Astrocyte (in vitro differentiated cells and primary cell): ENCODE results near the gene SYT7.

Source experiments
- EZH2 ChIP-seq: IDR thresholded peaks from 2 replicates; pipeline ENCODE4 v1.6.1; 2012; ENCODE audit warnings: mild to moderate bottlenecking, low read length, inconsistent platforms; ENCODE audit not compliant: insufficient read depth
- TF ChIP-seq, protein P1 (sequence below): IDR thresholded peaks from 2 replicates; pipeline ENCODE4 v1.5.1; 2011; ENCODE audit warnings: low read depth, mild to moderate bottlenecking, inconsistent platforms, low read length, moderate library complexity; ENCODE audit not compliant: insufficient read depth

DNA sequence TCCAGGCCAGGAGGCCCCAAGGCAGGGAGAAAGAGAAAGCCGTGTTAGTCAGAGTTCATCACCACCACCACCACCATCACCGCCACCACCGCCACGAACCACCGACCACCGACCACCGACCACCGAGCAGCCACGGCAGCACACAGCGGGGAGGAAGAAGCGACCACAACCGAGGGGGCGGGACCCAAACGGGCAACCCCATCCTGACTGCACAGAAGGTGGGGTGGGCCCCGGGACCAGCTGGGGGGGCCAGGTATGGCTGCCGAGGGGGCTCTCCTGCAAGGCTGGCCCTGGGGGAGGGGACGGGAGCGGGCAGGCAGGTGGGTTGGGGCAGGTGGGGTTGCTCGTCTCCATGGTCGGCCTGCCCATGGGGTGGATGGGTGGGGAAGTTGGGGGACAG lies 34.2 kb downstream of the SYT7 start:
- TF ChIP-seq, protein P1, sequence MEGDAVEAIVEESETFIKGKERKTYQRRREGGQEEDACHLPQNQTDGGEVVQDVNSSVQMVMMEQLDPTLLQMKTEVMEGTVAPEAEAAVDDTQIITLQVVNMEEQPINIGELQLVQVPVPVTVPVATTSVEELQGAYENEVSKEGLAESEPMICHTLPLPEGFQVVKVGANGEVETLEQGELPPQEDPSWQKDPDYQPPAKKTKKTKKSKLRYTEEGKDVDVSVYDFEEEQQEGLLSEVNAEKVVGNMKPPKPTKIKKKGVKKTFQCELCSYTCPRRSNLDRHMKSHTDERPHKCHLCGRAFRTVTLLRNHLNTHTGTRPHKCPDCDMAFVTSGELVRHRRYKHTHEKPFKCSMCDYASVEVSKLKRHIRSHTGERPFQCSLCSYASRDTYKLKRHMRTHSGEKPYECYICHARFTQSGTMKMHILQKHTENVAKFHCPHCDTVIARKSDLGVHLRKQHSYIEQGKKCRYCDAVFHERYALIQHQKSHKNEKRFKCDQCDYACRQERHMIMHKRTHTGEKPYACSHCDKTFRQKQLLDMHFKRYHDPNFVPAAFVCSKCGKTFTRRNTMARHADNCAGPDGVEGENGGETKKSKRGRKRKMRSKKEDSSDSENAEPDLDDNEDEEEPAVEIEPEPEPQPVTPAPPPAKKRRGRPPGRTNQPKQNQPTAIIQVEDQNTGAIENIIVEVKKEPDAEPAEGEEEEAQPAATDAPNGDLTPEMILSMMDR: no peak
- no peak for TF ChIP-seq EZH2
